WTC11 (cell line): ENCODE results near the gene COPZ1. TPM values are rescaled to one million over a fixed set of nuclear protein-coding genes. Genes with fewer than 3 reads are reported as not detected.

Experiments used
- ATAC-seq: fragments of 200-7000 bp; cut with Tn5 transposase; 2 replicates; pipeline ENCODE4 v1.10.0; 2021; ENCODE audit warnings: mild to moderate bottlenecking, moderate library complexity
- CTCF ChIA-PET: fragments of 300-600 bp; sonication (Branson Sonifier 250); formaldehyde crosslinking; loops from one replicate; lab custom pipeline; 2021; ENCODE audit warnings: antibody characterized with exemption; lab: Charles Lee
- POLR2A ChIA-PET: fragments of 350-600 bp; sonication (Branson Sonifier 250); formaldehyde crosslinking; loops from one replicate; lab custom pipeline; 2021; ENCODE audit warnings: antibody characterized with exemption; lab: Charles Lee
- DNase-seq: peaks from one replicate; pipeline ENCODE4 v3.0.0; 2021; ENCODE audit warnings: low spot score
- H3K27ac Mint-ChIP-seq: 2 replicates; pipeline ENCODE4 v1.8.0; 2021; ENCODE audit warnings: mixed read lengths
- H3K27me3 Mint-ChIP-seq: 2 replicates; pipeline ENCODE4 v1.8.0; 2021; ENCODE audit warnings: low read depth, mild to moderate bottlenecking, moderate library complexity, mixed read lengths
- H3K36me3 Mint-ChIP-seq: 2 replicates; pipeline ENCODE4 v1.8.0; 2021; ENCODE audit warnings: mixed read lengths
- H3K4me1 Mint-ChIP-seq: 2 replicates; pipeline ENCODE4 v1.8.0; 2022; ENCODE audit warnings: mixed read lengths
- H3K4me3 Mint-ChIP-seq: 2 replicates; pipeline ENCODE4 v1.8.0; 2021; ENCODE audit warnings: mild to moderate bottlenecking, moderate library complexity, mixed read lengths
- H3K9me3 Mint-ChIP-seq: 2 replicates; pipeline ENCODE4 v1.8.0; 2021; ENCODE audit warnings: mixed read lengths
- ATF6 ChIP-seq: sonication (generic); formaldehyde crosslinking; IDR thresholded peaks from 2 replicates; pipeline ENCODE4 v1.8.1; 2023; ENCODE audit warnings: mild to moderate bottlenecking, missing genetic modification reagents
- E2F1 ChIP-seq: sonication (generic); formaldehyde crosslinking; IDR thresholded peaks from 2 replicates; pipeline ENCODE4 v1.8.0; 2022; ENCODE audit warnings: mild to moderate bottlenecking, missing genetic modification reagents
- ESRRA ChIP-seq: sonication (generic); formaldehyde crosslinking; IDR thresholded peaks from 2 replicates; pipeline ENCODE4 v1.8.1; 2022; ENCODE audit warnings: mild to moderate bottlenecking, missing genetic modification reagents, borderline replicate concordance
- FOXJ3 ChIP-seq: sonication (generic); formaldehyde crosslinking; IDR thresholded peaks from 2 replicates; pipeline ENCODE4 v1.9.0; 2021; ENCODE audit warnings: missing genetic modification reagents, mild to moderate bottlenecking, borderline replicate concordance
- FOXP1 ChIP-seq: sonication (generic); formaldehyde crosslinking; IDR thresholded peaks from 2 replicates; pipeline ENCODE4 v1.8.0; 2022; ENCODE audit warnings: missing genetic modification reagents, mild to moderate bottlenecking, moderate library complexity, borderline replicate concordance
- MXD4 ChIP-seq: fragments of 250-450 bp; sonication (Bioruptor Pico); IDR thresholded peaks from 2 replicates; pipeline ENCODE4 v1.8.0; 2021; ENCODE audit warnings: mild to moderate bottlenecking, moderate library complexity, borderline replicate concordance
- NFYB ChIP-seq: sonication (generic); formaldehyde crosslinking; conservative IDR thresholded peaks from 2 replicates; pipeline ENCODE4 v1.8.0; 2022; ENCODE audit warnings: low read depth, missing genetic modification reagents
- TEAD1 ChIP-seq: sonication (generic); formaldehyde crosslinking; IDR thresholded peaks from 2 replicates; pipeline ENCODE4 v1.8.0; 2022; ENCODE audit warnings: mild to moderate bottlenecking, missing genetic modification reagents
- ZNF138 ChIP-seq: sonication (generic); formaldehyde crosslinking; conservative IDR thresholded peaks from 2 replicates; pipeline ENCODE4 v1.8.1; 2022; ENCODE audit warnings: mild to moderate bottlenecking, moderate library complexity, missing genetic modification reagents
- ZNF263 ChIP-seq: sonication (generic); formaldehyde crosslinking; IDR thresholded peaks from 2 replicates; pipeline ENCODE4 v1.8.1; 2022; ENCODE audit warnings: low read depth, mild to moderate bottlenecking, moderate library complexity, missing genetic modification reagents
- total RNA-seq: library from RNA; stranded (reverse); gene quantifications from 3 replicates; pipeline ENCODE4 v1.2.3, GENCODE V29; 2021
- TF ChIP-seq, protein P1 (sequence below): fragments of 250-450 bp; sonication (Bioruptor Pico); IDR thresholded peaks from 2 replicates; pipeline ENCODE4 v2.1.2; 2022; ENCODE audit warnings: mild to moderate bottlenecking, moderate library complexity
- TF ChIP-seq, protein P2 (sequence below): sonication (generic); formaldehyde crosslinking; IDR thresholded peaks from 2 replicates; pipeline ENCODE4 v1.8.1; 2023; ENCODE audit warnings: mild to moderate bottlenecking, missing genetic modification reagents, moderate library complexity
- TF ChIP-seq, protein P3 (sequence below): fragments of 250-450 bp; sonication (Bioruptor Pico); IDR thresholded peaks from 2 replicates; pipeline ENCODE4 v1.9.0; 2021; ENCODE audit warnings: mild to moderate bottlenecking
- TF ChIP-seq, protein P4 (sequence below): sonication (generic); formaldehyde crosslinking; conservative IDR thresholded peaks from 2 replicates; pipeline ENCODE4 v1.8.1; 2022; ENCODE audit warnings: mild to moderate bottlenecking, missing genetic modification reagents
- TF ChIP-seq, protein P5 (sequence below): sonication (generic); formaldehyde crosslinking; IDR thresholded peaks from 2 replicates; pipeline ENCODE4 v1.8.1; 2022; ENCODE audit warnings: mild to moderate bottlenecking, missing genetic modification reagents, moderate library complexity, borderline replicate concordance
- TF ChIP-seq, protein P6 (sequence below): fragments of 250-450 bp; sonication (Bioruptor Pico); IDR thresholded peaks from 2 replicates; pipeline ENCODE4 v1.9.0; 2021; ENCODE audit warnings: moderate library complexity, mild to moderate bottlenecking, inconsistent platforms, borderline replicate concordance
- TF ChIP-seq, protein P7 (sequence below): fragments of 250-450 bp; sonication (Bioruptor Pico); conservative IDR thresholded peaks from 2 replicates; pipeline ENCODE4 v1.9.0; 2021; ENCODE audit warnings: mild to moderate bottlenecking

The COPZ1 gene
- total RNA-seq, 1 experiment from 2014 or later, result 98.2 TPM

DNA sequence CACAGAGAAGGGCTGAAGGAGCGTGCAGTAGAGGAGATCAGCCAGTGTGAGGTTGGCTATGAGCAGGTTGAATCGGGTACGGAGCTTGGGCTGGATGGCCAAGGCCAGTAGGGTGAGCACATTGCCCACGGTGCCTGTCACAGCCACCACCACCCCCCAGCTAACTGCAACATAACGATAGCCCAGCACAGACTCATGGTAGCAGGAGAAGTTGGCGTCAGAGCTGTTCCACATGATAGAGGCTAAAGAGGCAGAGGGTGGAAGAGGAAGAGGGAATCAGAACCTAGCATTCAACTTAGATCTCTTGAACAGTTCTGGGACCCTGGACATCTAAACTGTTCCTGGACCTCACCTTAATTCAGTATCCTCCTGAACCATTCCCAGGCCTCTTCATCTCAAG lies 38.7 kb downstream of the COPZ1 start:
- Mint-ChIP-seq H3K27ac (no peak overlapping the region), H3K4me3 (no peak overlapping the region), H3K27me3 (peaks cover 39% of the 10 kb centered on the region), H3K36me3 (no peaks in the 10 kb centered on the region), H3K9me3 (no peaks in the 10 kb centered on the region), H3K4me1 (peaks cover 14% of the 10 kb centered on the region)
- TF ChIP-seq, protein P1, sequence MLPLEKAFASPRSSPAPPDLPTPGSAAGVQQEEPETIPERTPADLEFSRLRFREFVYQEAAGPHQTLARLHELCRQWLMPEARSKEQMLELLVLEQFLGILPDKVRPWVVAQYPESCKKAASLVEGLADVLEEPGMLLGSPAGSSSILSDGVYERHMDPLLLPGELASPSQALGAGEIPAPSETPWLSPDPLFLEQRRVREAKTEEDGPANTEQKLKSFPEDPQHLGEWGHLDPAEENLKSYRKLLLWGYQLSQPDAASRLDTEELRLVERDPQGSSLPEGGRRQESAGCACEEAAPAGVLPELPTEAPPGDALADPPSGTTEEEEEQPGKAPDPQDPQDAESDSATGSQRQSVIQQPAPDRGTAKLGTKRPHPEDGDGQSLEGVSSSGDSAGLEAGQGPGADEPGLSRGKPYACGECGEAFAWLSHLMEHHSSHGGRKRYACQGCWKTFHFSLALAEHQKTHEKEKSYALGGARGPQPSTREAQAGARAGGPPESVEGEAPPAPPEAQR (CRISPR knock-in tag), result no peak
- TF ChIP-seq, protein P2, sequence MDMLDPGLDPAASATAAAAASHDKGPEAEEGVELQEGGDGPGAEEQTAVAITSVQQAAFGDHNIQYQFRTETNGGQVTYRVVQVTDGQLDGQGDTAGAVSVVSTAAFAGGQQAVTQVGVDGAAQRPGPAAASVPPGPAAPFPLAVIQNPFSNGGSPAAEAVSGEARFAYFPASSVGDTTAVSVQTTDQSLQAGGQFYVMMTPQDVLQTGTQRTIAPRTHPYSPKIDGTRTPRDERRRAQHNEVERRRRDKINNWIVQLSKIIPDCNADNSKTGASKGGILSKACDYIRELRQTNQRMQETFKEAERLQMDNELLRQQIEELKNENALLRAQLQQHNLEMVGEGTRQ (CRISPR knock-in tag), result no peak
- TF ChIP-seq ESRRA (CRISPR knock-in tag) (no peak), FOXJ3 (CRISPR knock-in tag) (no peak), ZNF263 (CRISPR knock-in tag) (no peak), ZNF138 (no peak), FOXP1 (CRISPR knock-in tag) (no peak), ATF6 (CRISPR knock-in tag) (no peak), E2F1 (CRISPR knock-in tag) (no peak), TEAD1 (no peak)
- TF ChIP-seq, protein P3, sequence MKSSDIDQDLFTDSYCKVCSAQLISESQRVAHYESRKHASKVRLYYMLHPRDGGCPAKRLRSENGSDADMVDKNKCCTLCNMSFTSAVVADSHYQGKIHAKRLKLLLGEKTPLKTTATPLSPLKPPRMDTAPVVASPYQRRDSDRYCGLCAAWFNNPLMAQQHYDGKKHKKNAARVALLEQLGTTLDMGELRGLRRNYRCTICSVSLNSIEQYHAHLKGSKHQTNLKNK, result no peak
- DNase-seq (no peak), ATAC-seq (no peak)
- CTCF ChIA-PET, result interaction anchor here (1.0 to 9.1 kb wide), 7 partner anchors 11 to 147 kb away, joined by 3 to 200 read pairs (median 7); no protein-coding TSS in a partner anchor
- POLR2A ChIA-PET, result no interaction called here

DNA sequence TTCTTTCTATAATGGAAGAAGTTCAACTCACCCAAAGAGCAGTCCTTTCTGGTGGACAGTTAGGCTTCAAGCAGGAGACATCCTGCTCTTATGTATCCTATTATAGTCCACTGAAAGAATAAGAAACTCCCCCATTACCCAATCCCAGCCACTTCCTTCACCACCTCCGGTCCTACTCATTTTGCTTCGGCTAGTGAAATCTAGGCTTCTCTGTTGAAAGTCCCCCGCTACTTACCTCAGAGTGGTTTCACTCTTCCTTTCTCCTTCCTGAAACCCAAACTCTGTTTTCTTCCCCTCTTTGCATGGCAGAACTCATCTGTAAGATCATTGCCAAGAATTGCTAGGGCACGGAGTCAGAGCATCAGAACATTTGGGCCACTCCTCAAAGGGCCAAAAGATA lies 39.5 kb downstream of the COPZ1 start, which contains the start of gene GPR84:
Gene GPR84, minus strand, starts transcription at position 74 of the 400 bp plus-strand sequence. CDS start 635 bp downstream, outside the sequence.
- no peak for DNase-seq
- Mint-ChIP-seq H3K4me1 (peaks cover 22% of the 10 kb centered on the region), H3K27me3 (peaks cover 47% of the 10 kb centered on the region), H3K36me3 (no peaks in the 10 kb centered on the region), H3K4me3 (no peak within 1 kb of the TSS), H3K27ac (no peak within 1 kb of the TSS), H3K9me3 (no peaks in the 10 kb centered on the region)
- ChIA-PET CTCF (no interaction called here), POLR2A (no interaction called here)
- ATAC-seq, result no peak
- TF ChIP-seq, protein P4, sequence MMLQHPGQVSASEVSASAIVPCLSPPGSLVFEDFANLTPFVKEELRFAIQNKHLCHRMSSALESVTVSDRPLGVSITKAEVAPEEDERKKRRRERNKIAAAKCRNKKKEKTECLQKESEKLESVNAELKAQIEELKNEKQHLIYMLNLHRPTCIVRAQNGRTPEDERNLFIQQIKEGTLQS (CRISPR knock-in tag), result no peak
- TF ChIP-seq NFYB (CRISPR knock-in tag) (no peak), TEAD1 (no peak), MXD4 (no peak), ESRRA (CRISPR knock-in tag) (no peak)
- TF ChIP-seq, protein P5, sequence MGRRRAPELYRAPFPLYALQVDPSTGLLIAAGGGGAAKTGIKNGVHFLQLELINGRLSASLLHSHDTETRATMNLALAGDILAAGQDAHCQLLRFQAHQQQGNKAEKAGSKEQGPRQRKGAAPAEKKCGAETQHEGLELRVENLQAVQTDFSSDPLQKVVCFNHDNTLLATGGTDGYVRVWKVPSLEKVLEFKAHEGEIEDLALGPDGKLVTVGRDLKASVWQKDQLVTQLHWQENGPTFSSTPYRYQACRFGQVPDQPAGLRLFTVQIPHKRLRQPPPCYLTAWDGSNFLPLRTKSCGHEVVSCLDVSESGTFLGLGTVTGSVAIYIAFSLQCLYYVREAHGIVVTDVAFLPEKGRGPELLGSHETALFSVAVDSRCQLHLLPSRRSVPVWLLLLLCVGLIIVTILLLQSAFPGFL (CRISPR knock-in tag), result no peak
- TF ChIP-seq, protein P6, sequence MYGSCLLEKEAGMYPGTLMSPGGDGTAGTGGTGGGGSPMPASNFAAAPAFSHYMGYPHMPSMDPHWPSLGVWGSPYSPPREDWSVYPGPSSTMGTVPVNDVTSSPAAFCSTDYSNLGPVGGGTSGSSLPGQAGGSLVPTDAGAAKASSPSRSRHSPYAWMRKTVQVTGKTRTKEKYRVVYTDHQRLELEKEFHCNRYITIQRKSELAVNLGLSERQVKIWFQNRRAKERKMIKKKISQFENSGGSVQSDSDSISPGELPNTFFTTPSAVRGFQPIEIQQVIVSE (CRISPR knock-in tag), result no peak
- TF ChIP-seq, protein P7, sequence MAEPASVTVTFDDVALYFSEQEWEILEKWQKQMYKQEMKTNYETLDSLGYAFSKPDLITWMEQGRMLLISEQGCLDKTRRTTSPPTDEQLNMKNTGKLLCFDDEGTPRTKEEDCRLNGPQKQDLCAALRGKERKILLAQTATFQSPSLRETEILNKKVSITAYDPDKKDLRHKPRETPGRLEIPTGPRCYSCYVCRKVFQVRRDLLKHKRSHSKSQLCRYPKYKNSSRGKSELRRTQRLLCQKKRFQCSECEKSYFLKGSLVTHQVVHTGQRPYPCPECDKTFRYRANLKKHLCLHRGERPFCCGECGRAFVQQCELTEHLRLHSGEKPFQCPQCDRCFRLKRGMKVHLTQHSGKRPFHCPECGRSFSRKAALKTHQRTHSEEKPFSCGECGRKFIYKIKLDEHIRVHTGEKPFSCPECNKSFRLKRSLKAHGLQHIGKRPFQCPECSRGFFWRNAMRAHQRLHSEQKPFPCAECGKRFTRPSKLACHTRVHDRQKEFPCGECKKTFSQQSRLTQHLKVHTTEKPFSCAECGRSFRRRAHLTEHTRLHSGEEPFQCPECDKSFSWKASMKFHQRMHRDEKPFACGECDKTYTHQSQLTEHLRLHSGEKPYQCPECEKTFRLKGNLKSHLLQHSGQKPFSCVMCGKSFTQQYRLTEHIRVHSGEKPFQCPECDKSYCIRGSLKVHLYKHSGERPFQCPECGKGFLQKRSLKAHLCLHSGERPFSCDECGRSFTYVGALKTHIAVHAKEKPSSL (CRISPR knock-in tag), result no peak
